Non-pigmented ciliary epithelial cell (primary cell): Measurements from ENCODE around the gene AUTS2.
A peak's percentile ranks its signal among the peaks of the same experiment; 100 is the strongest.

Source experiments
- DNase-seq: peaks from one replicate; pipeline ENCODE4 v3.0.0-alpha.2; 2010; ENCODE audit warnings: low read depth

Gene AUTS2

DNA sequence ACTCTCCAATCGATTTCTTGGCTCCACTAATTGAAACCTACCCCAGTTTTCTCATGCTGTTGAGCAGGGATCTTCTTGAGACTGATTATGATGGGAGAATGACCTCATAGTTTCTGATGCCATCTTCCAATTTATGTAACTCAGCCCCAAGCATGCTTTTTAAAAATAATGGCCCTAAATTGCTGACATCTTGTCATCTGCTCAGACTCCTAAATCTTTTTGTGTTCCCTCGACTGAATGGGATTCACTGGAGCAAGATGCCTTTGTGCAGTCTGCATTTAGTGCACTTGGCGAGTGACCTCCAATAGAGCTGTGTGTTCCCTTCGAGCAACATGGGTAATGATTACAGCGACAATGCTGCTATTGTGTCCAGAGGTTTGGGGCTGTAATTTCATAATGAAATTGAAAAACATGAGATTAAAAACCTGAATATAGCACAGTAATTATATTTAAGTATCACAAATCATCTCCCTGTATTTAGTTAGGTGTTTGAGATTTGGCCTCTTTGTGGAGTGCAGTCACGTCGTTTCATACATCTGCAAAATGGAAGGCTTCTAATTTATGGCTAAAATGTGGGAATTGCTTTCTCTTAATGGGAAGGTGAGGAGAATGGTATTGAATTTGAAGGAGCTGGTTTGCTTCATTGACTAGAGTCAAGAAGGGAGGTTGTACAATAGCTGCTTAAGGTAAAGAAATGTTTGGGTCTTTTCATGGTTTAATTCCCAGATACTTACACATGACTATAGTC, 192.9 kb downstream of the AUTS2 start:
- no peak for DNase-seq

DNA sequence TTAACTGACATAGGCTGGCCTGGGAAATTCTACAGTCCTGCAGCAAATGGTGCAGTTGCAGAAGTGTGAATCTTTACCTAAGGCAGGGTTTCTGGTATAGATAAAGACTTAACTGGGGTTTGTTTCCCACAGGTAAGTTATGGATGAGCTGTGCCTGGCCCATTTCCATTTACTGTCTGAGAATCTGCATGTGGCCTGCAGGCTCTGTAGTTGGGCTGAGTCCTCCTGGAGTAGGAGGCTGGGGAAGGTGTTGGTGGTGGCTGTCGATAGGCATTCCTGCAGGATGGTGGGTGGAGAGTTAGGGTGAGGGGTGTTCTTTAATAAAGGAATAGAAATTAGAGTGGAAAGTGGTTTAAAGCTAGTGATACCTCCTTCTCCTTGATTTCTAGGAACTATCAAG, 193.5 kb downstream of the AUTS2 start:
- no peak for DNase-seq

DNA sequence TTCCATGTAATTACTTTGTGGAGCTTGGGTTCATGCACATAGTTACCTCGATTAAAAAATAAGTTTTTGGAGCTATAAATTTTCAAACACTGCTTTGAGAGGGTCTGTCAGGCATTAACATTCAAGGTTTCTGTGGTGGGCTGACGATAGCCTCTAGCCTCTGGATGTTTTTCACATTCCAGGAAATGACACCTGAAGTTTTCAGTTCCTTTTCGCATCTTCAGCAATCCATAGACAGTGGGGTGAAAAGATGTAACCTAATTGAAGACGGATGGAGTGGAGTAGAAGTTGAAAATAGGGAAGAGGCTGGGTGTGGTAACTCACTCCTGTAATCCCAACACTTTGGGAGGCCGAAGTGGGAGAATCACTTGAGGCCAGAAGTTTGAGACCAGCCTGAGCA, 197.7 kb downstream of the AUTS2 start:
- no peak for DNase-seq

DNA sequence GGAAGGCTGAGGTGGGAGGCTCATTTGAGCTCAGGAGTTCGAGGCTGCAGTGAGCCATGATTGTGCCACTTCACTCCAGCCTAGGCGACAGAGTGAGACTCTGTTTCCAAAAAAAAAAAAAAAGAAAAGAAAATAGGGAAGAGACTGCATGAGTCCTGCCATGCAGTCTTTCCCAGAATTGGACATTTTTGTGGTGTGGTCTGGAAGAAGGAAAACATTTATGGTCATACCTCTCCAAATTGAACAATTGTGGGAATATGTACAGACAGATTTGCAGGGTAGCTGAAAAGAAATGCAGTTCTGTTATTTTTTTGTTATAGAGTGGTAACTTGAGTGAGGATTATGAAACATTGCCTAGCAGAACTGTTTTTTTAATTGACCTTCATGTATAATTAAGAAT, 198.1 kb downstream of the AUTS2 start:
- DNase-seq, result no peak

DNA sequence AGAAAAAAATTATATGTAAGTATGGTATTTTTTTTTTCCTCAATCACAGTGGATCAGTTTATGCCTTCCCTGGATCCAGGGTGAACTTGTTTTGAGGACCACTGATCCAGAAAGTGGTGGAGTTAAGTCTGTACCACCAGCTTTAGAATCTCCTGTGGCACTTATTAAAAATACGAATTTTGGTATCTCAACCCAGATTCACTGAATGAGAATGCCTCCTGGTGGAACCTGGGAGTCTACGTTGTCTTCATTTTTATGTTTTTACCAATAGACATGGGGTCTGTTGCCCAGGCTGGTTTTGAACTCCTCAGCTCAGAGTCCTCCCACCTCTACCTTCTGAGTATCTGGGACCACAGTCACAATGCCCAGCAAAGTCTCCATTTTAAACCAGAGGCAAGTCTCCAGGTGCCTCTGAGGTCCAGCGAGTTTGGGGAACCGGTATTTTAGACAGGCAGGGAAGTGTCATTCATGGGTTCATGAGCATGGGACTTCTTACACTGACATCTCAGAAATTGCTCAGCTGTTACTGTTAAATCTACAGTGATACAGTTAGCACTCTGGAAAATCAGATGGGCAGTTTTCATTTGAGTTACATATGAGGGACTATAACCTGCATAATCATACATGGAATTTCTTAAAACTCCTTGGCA, 200.9 kb downstream of the AUTS2 start:
- DNase-seq, result no peak

DNA sequence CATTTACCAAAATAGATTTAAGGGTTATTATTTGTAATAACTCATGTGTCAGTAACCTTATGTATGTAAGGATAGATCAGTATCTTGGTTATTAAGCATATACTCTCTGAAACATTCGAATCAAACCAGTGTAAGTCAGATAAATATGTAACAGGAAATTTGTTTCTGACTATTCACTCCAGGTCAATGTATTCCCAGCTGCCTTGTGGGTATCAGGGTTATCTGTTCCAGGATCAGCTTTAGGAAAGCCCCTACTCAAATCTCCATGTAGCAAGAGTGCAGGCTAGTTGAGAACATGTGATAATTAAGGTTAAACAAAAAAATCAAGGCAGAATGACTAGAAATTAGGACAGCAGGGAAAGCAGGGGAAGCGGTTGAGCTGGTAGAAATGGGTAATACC, 201.7 kb downstream of the AUTS2 start:
- no peak for DNase-seq

DNA sequence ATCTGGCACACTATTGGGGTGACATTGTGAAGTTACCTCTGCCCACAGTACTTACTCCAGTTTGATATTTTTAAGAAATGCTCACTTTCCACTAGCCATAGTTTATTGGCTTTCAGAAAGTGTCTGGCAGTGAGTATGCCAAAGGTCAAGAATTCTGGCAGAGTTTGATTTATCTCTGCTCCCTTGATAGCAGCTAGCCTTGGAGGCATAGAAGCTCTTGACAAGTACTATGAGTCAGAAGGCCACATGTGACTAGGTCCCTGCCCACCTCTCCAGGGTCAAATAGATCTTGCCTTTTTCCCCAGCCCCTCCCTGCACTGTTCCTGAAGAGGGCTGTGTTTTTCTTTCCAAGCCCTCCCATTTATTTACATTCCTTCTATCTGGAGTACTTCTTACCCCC, 202.2 kb downstream of the AUTS2 start:
- no peak for DNase-seq

DNA sequence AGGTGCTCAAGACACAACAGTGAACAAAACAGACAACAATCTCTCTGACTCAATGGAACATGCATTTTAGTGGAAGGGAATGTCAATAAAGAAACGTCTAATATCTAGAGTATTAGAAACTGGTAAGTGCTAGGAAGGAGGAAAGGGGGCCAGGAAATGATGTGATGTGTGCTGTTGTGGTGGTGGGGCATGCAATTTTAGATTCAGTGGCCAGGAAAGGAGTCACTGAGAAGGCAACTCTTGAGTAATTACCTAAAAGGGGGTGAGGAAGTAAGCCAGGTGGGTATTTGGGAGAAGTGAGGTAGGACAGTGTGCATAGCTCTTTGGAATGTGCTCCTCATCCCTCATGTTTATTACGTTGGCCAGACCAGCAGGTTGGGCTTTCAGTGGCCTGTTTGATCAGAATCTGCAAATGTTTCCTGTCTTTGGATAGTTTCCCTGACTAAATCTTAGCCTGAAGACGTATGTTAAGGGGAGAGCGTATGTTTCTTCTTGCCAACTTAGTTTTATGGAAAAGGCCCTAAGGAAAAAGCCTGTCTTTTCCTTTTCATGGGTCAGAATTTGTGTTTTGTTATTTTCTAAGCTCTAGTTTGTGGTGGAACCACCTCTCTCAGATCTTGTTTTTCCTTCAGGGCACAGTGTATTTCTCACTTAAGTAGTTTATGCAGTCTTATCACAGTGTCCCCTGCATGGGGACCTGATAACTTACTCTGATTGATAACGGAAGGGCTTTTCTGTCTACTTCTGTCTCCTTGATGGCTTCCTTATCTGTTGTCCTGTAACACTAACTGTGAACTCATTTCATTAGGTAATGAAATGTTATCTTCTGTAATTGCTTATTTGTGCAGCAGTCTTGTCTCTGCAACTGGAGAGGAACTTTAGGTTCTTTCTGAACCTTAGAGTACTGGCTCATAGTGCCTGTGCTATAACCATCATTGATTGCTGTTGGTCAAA, 203.7 kb downstream of the AUTS2 start:
- DNase-seq, result no peak

DNA sequence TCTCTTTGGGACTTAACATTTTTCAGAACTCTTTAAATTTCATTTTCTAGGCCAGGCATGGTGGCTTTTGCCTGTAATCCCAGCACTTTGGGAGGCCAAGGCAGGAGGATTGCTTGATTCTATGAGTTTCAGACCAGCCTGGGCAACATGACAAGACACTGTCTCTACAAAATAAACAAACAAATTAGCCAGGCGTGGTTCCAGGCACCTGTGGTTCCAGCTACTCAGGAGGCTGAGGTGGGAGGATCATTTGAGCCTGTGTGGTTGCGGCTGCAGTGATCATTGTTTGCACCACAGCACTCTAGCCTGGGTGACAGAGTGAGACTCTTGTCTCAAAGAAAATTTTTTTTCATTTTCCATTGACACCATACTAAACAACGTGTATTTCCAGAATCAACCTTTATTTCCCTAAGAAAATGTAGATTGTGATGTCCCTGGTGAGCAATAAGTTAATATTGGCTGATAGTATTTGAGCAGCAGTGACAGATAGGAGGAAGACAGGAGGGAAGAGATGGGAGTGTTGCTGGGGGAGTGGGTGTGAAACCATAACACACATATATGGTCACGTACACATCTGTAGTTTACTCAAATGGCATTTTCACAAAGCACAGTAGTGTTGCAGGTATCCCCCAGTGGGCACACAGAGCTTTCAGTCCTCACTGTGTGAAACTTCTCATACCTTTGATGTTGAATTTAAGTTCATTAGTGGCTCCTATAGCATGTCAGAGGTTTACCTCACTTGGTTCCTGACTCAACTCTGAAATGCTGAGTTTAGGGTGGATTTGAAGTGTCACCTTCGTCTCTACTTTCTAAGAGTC, 205.6 kb downstream of the AUTS2 start:
- no peak for DNase-seq

DNA sequence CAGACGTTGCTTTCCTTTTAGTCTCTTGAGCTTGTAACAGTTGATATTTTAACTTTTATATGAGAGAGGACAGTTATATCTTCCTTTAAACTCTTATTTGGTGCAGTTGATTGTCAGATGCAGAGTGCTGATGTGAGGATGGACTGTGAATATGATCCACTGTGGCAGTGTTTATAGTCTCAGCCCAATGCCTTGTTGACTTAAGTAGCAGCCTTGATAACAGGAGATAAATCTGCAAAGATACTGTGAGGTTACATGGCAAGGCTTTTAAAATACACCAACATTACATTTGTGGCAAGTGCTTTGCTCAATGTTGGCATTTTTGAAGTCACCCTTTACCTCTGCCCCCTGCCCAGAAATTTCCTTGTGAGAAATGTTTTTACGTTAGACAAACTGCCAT, 206.7 kb downstream of the AUTS2 start:
- no peak for DNase-seq

DNA sequence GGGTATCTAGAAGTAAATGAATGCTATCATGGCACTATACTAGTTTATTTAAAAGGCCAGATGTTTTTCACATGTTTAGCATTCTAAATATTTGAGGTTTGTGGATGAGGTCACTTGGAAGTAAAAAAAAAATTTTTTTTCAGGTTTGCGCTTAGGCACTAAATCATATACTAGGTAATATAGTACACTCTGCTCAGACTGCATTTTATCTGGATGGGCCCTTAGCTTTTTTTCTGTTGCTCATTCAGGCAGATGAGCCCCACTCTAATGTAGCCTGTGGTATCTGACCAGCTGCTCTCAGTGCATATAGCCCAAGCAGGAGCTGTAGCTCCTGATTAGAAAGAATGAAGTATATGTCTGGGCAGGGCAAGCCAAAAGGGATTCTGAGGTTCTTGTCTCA, 210.1 kb downstream of the AUTS2 start:
- no peak for DNase-seq

DNA sequence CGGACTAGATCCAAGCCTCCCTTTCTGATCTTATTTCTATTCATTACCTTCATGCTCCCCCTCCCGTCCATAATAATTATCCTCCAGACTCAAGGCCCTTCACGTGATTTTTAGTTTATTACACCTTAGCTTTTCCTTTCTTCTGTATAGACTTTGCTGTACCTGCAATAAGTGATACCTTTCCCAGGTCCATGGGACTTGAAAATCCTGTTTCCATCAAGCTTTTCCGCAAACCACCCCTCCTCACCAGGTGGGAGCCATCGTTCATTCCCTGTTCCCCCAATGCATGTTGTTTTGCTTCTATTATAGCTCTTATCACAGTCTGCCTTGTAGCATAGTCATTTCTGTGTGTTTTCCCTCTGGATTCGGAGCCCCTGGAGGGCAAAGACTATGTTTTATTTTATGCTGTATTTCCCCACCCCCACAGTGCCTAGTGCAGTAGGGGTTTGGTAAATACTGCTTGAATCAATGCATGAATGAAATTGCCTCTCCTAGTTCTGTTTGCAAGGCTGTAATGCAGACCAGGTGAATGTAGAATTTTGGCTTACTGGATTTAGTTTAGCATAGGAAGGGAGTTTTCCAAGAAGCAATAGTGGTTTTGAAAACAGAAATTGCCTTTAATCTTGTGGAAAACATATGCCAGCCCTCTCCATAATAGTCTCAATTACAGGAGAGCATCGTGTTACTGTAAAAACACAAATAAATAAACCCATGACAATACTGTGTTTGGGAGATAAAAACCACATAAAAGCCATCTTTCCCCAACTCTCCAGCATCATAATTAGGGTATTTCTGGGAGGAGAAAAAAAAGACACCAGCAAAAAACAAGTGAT, 213.4 kb downstream of the AUTS2 start:
- no peak for DNase-seq

DNA sequence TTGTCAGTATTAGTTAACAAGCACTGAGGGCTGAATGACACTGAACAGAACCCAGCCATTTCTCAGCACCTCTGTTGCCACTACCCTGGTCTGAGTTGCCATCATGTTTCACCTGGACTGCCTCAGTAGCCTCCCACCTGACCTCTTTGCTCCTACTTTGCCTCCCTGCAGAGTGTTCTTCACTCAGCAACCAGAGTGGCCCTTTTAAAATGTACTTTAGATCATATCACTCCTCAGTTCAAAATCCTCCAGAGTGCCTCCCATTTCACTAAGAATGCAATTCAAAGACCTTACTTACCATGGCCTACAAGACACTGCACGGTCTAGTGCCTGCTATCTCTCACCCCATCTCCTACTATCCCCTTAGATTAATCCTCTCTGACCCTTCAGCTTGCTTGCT, 214.5 kb downstream of the AUTS2 start:
- DNase-seq, result no peak

DNA sequence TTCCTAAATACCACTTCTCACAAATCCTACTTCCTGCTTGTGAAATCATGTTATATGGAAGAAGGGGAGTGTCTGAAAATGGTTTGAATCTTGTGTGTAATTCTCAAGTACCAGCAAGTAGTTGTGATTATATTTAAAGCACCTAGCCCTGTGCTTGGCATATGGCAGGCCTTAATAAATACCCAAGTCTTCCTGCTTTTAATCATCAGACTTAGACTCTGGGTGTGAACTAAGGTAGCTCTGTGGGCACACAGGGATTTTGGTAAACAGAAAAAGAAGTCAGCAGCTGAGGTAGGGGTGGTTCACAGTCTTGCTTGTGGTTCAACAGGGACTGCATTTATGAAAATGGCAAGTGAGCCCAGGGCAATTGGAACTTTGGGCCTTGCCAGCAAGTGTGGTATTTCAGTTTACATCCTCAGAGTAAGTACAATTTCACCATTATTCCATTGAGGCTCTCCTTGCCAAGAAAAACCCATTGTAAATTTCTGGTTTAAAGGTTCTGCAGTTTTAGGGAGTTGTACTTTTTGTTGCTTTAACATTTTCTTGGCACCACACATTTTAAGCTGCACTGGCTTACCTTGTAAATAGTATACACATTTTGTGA, 215.5 kb downstream of the AUTS2 start:
- no peak for DNase-seq

DNA sequence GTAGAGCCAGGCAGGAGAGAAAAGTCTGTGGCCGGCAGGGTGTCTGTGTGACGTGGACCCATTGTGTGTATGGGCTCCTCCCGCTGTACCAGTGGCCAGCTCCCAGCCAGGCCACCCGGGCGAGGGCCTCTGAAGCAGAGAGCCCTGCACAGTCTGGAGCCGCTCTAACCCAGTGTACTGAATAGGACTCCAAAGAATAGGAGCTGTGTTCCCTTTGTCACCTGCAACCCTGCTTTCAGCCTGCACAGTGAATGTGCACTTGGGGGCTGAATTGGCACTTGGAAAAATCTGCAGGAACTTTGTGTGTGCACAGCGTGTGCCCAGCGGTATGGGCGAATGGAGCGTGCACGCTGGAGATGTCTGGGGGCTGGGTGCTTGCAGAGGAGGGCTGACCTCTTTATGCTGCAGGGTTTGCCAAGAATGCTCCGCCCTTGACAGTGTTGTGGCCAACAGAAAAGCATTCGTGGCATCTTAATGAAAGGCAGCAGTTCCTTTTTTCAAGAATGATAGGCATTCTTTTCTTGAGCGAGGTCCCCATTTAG, 216.2 kb downstream of the AUTS2 start:
- DNase-seq, result no peak

DNA sequence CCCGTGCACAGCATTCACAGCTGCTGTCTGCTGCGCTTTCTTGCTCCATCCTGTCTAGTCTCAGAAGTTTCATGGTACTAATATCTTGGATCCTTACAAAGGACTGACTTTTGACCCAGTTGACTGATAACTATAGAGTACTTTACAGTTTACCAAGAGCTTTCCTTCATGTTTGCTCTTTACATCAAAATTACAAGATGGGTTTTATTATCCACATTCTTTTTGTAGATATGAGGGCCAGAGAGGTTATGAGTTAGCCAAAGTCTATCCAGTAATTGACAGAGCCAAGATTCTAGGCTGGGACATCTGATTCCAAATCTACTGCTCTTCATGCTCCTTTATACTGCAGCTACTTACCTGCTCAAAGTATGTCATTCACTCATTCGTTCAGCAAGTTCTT, 218.2 kb downstream of the AUTS2 start:
- no peak for DNase-seq

DNA sequence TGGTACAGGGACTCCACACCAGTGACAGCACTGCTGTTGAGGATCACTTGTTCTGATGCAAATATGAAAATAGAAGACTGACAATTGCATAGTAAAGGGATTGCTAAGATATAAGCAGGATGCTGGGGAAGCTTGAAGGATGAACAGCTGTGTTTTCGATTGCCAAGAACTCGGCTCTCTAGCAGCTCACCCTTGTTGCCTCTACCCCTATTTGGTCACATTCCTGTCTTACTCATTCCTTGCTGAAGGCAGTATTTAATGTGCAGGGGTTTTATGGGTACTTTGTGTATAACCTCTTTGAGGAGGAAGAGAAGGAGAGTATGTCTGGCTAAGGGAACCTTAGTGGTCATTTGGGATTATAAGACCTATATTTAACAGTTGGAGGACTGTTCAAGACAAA, 218.8 kb downstream of the AUTS2 start:
- peak; percentile 37 for DNase-seq

DNA sequence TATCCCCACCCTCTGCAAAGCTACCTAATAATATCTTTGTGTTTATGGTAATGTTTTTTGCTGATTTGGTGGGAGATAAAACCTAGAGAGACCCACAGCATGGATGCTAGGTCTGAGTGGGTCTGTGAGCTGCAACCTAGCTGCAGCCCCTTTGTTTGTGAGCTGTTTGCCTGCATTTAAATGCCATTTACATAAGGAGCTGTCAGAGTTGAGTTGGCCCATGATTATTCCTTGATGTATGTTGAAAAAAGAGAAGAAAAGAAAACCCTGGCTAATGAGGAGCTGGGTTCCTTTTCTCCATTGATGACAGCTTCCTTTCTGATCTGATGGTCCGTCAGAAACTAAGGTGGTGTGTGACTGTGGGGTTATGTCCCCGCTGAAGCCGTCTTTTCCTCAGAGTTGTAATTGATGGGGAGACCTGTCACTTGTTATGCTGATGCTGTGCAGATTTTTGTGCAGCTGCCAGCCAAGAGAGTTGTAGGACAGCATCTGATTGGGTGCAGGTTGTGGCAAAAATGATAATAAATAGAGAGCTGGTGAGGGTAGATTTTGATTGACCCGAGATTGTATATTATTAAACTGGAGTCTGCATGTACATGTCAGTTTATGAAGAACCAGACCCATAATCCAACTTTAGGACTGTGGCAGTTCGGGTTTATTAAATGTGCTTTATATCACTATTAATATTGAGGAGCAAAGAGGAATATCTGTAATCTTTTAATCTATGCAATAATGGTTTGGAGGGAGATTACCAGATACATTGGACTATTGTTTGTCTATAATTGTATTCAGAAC, 219.8 kb downstream of the AUTS2 start:
- DNase-seq, result no peak

DNA sequence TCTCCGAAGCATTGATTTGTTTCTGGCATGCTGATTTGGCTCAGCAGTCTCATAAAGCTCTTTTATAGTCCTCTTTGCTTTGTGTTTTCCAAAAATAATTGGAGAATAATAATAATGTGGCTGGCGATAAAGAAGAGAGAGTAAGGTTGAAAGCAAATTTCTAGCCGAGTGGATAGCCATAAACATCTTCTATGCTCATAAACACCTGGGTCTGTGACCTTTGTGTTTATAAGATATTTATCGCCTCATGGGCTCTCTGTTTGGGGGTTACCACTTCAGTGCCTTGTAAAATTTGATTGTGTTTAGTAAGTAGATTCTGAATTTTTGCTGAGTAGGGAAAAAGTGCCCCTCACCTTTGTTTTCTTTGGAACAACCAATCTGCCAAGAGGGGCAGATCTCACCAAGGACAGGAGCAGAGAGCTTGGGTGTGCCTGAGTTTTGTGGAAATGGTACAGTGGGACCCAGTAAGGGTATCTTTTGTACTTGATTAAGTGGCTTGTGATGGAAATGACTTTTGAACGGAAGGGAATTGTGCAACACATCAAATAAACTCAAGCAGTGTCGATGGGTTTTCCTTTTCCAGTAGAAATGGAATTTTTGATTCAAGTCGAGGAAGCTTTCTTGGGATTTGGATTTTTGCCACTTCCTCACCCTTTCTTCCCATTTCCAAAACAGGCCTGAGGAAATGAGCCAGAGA, 220.5 kb downstream of the AUTS2 start:
- no peak for DNase-seq
